ENCODE measurements around the gene PAK5. TPM values are rescaled to one million over a fixed set of nuclear protein-coding genes. Genes with fewer than 3 reads are reported as not detected.

Gene PAK5
- total RNA-seq, 1 experiment from 2014 or later, result not detected

- ATAC-seq, result no peak
- Histone ChIP-seq H3K9me2 (ENCODE audit: insufficient read depth) (no peaks in the 10 kb centered on the region), H3K4me3 (replicated peaks in 1 of 2; ENCODE audit: low read depth in 1 of 2, low read length in 2 of 2) (no peak overlapping the region), H3K4me1 (ENCODE audit: control insufficient read depth in 1 of 2, insufficient read depth in 2 of 2, low read length in 2 of 2) (no peaks in the 10 kb centered on the region), H4K20me1 (ENCODE audit: insufficient read depth) (no peaks in the 10 kb centered on the region), H3K27me3 (ENCODE audit: insufficient read depth, low read length) (0 out of 2 replicates have a peak, but pooled peaks cover 6% of the 10 kb centered on the region), H3K79me2 (ENCODE audit: insufficient read depth, low read length) (no peaks in the 10 kb centered on the region), H3K9me3 (ENCODE audit: control insufficient read depth in 1 of 2, insufficient read depth in 1 of 2, low read depth in 1 of 2, low read length in 2 of 2) (no peaks in the 10 kb centered on the region), H3K27ac (ENCODE audit: low read depth, low read length) (no peak overlapping the region), H3K36me3 (ENCODE audit: control insufficient read depth in 1 of 2, insufficient read depth in 2 of 2, low read length in 2 of 2) (no peaks in the 10 kb centered on the region), H3K9ac (ENCODE audit: low read length) (no peak overlapping the region), H3K4me2 (ENCODE audit: low read length) (no peak overlapping the region), H2AFZ (ENCODE audit: low read depth, low read length, poor library complexity, severe bottlenecking) (no peak overlapping the region)
- BruUV-seq (replicated peaks), result no TSS peak
- RAD21 ChIA-PET (ENCODE audit: low non-redundant PET in 1 of 2, low total read pairs in 2 of 2, uncharacterized antibody in 2 of 2, unreplicated experiment in 2 of 2), result no interaction called here
- CTCF ChIA-PET, result interaction anchor here (1.5 kb wide), 1 partner anchor 192 kb away, joined by 4 read pairs; no protein-coding TSS in a partner anchor
- TF ChIP-seq, protein P1, sequence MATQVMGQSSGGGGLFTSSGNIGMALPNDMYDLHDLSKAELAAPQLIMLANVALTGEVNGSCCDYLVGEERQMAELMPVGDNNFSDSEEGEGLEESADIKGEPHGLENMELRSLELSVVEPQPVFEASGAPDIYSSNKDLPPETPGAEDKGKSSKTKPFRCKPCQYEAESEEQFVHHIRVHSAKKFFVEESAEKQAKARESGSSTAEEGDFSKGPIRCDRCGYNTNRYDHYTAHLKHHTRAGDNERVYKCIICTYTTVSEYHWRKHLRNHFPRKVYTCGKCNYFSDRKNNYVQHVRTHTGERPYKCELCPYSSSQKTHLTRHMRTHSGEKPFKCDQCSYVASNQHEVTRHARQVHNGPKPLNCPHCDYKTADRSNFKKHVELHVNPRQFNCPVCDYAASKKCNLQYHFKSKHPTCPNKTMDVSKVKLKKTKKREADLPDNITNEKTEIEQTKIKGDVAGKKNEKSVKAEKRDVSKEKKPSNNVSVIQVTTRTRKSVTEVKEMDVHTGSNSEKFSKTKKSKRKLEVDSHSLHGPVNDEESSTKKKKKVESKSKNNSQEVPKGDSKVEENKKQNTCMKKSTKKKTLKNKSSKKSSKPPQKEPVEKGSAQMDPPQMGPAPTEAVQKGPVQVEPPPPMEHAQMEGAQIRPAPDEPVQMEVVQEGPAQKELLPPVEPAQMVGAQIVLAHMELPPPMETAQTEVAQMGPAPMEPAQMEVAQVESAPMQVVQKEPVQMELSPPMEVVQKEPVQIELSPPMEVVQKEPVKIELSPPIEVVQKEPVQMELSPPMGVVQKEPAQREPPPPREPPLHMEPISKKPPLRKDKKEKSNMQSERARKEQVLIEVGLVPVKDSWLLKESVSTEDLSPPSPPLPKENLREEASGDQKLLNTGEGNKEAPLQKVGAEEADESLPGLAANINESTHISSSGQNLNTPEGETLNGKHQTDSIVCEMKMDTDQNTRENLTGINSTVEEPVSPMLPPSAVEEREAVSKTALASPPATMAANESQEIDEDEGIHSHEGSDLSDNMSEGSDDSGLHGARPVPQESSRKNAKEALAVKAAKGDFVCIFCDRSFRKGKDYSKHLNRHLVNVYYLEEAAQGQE (IDR thresholded peaks at IDR 0.05; ENCODE audit: low read depth), result no peak
- no peak for TF ChIP-seq ZBTB33 (IDR thresholded peaks at IDR 0.05; ENCODE audit: extremely low read depth, insufficient replicate concordance, low read length)
- TF ChIP-seq ZFX (IDR thresholded peaks at IDR 0.05), result no peak
- no peak for TF ChIP-seq FOSL1 (IDR thresholded peaks at IDR 0.05; ENCODE audit: low read depth)
- TF ChIP-seq YY1 (IDR thresholded peaks at IDR 0.05; ENCODE audit: extremely low read depth, insufficient replicate concordance, low read depth, low read length), result no peak
- no peak for TF ChIP-seq POLR2AphosphoS5 (IDR thresholded peaks at IDR 0.05; ENCODE audit: low read depth, low read length)
- TF ChIP-seq EZH2phosphoT487 (IDR thresholded peaks at IDR 0.05; ENCODE audit: borderline replicate concordance), result no peak
- no peak for TF ChIP-seq ELF1 (IDR thresholded peaks at IDR 0.05; ENCODE audit: borderline replicate concordance, low read depth)
- TF ChIP-seq, protein P2, sequence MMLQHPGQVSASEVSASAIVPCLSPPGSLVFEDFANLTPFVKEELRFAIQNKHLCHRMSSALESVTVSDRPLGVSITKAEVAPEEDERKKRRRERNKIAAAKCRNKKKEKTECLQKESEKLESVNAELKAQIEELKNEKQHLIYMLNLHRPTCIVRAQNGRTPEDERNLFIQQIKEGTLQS (IDR thresholded peaks at IDR 0.05), result no peak
- no peak for TF ChIP-seq CEBPB (IDR thresholded peaks at IDR 0.05; ENCODE audit: low read depth)
- TF ChIP-seq MAX (IDR thresholded peaks at IDR 0.05), result no peak
- no peak for TF ChIP-seq SRF (IDR thresholded peaks at IDR 0.05; ENCODE audit: low read depth)
- no peak for TF ChIP-seq EZH2 (IDR thresholded peaks at IDR 0.05)
- POLR2A ChIA-PET, result no interaction called here
- no peak for DNase-seq (ENCODE audit: low read depth, low spot score)
- intact Hi-C loops (cut with micrococcal nuclease), result no loop called here
Observed at GRCh38 chr20:9600562-9600961, 238.3 kb downstream of the PAK5 start.
